C4-2B (cell line): ENCODE measurements around the gene LORICRIN.

Source experiments
- ZFX ChIP-seq: fragments of 450-650 bp; IDR thresholded peaks from 2 replicates; pipeline ENCODE4 v1.6.1; 2017
- TF ChIP-seq, protein P1 (sequence below): fragments of 450-650 bp; conservative IDR thresholded peaks from 2 replicates; pipeline ENCODE4 v1.5.1; 2017; ENCODE audit warnings: mild to moderate bottlenecking

GRCh38 chr1:153288634-153289275 lies 29.3 kb downstream of the LORICRIN start:
- TF ChIP-seq, protein P1, sequence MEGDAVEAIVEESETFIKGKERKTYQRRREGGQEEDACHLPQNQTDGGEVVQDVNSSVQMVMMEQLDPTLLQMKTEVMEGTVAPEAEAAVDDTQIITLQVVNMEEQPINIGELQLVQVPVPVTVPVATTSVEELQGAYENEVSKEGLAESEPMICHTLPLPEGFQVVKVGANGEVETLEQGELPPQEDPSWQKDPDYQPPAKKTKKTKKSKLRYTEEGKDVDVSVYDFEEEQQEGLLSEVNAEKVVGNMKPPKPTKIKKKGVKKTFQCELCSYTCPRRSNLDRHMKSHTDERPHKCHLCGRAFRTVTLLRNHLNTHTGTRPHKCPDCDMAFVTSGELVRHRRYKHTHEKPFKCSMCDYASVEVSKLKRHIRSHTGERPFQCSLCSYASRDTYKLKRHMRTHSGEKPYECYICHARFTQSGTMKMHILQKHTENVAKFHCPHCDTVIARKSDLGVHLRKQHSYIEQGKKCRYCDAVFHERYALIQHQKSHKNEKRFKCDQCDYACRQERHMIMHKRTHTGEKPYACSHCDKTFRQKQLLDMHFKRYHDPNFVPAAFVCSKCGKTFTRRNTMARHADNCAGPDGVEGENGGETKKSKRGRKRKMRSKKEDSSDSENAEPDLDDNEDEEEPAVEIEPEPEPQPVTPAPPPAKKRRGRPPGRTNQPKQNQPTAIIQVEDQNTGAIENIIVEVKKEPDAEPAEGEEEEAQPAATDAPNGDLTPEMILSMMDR = peak; percentile 84
- no peak for TF ChIP-seq ZFX
